Heart right ventricle (tissue), 16 donors: ENCODE results near the gene ITGB5. TPM values are rescaled to one million over a fixed set of nuclear protein-coding genes. Genes with fewer than 3 reads are reported as not detected.

ENCODE experiments used
- ATAC-seq, 8 donors: fragments of 200-7000 bp; cut with Tn5 transposase; one replicate each; pipeline ENCODE4 v1.9.1; 2020; ENCODE audit warnings: mild to moderate bottlenecking in 8 of 8, moderate library complexity in 8 of 8, moderate number of reproducible peaks in 1 of 8
- DNase-seq, 2 donors: peaks; one replicate each; pipeline ENCODE4 v3.0.0-alpha.2; 2020
- H3K27ac ChIP-seq, 10 donors: fragments of 200-600 bp; sonication (generic) in 2 of 10; one replicate each; pipeline versions ENCODE4 v1.5.0 to v1.8.0; 2020 to 2022; ENCODE audit warnings: mild to moderate bottlenecking in 3 of 10
- H3K27me3 ChIP-seq, 7 donors: fragments of 200-600 bp; one replicate each; pipeline ENCODE4 v1.8.0; 2021 to 2022; ENCODE audit warnings: mild to moderate bottlenecking in 2 of 7
- H3K36me3 ChIP-seq, 9 donors: fragments of 200-600 bp; sonication (generic) in 1 of 9; one replicate each; pipeline versions ENCODE4 v1.5.0 to v1.8.0; 2020 to 2022; ENCODE audit warnings: mild to moderate bottlenecking in 2 of 9
- H3K4me1 ChIP-seq, 9 donors: fragments of 200-600 bp; sonication (generic) in 1 of 9; one replicate each; pipeline versions ENCODE4 v1.5.0 to v1.8.0; 2020 to 2022; ENCODE audit warnings: mild to moderate bottlenecking in 4 of 9
- H3K4me3 ChIP-seq, 10 donors: fragments of 200-600 bp; sonication (generic) in 2 of 10; one replicate each; pipeline versions ENCODE4 v1.5.0 to v1.8.0; 2020 to 2022; ENCODE audit warnings: mild to moderate bottlenecking in 7 of 10, moderate library complexity in 2 of 10
- H3K9me3 ChIP-seq, 11 donors: fragments of 200-600 bp in 10 of 11; sonication (generic) in 2 of 11; one replicate each; pipeline versions ENCODE4 v1.5.0 to v1.8.0; 2013 to 2022; ENCODE audit warnings: mild to moderate bottlenecking in 2 of 11, control low read depth in 1 of 11, moderate library complexity in 1 of 11
- WGBS, 2 donors: extraction: QIAGEN DNeasy Blood & Tissue Kit; methylation state at CpG; one replicate each; pipeline ENCODE4 v1.1.7; 2013; ENCODE audit warnings: inconsistent platforms in 1 of 2; 5-methylcytosine and 5-hydroxymethylcytosine counted together
- intact Hi-C, 10 donors: fragments of 100-400 bp; cut with DNase I; formaldehyde crosslinking; loops; one replicate each; pipeline versions ENCODE4 v1.11.1 to v1.14.2; 2022
- polyA plus RNA-seq, 2 donors: library from polyadenylated mRNA; stranded (reverse); fragments of 200-250 nt; gene quantifications; one replicate each; pipeline ENCODE4 v1.2.3, GENCODE V29; 2013
- total RNA-seq, 10 donors: library from RNA; stranded (reverse); fragmentation: NEBNext Ultra II Directional in 3 of 10; extraction: Animal tissue kit (Norgen Biotek cat#: 25700) in 3 of 10; gene quantifications; one replicate each; pipeline versions ENCODE4 v1.2.1 to v1.2.4, GENCODE V29; 2021 to 2023
- TF ChIP-seq, protein P1 (sequence below), 9 donors: fragments of 200-600 bp; sonication (generic) in 2 of 9; IDR thresholded peaks; one replicate each; pipeline versions ENCODE4 v1.5.0 to v1.8.0; 2021 to 2022; ENCODE audit warnings: antibody characterized with exemption in 9 of 9, mild to moderate bottlenecking in 5 of 9, moderate library complexity in 1 of 9
- donor health status: Arrhythmogenic right ventricular cardiomyopathy.
- donor health status: ischemic (EF 13 %, LVEDD 7.1; RV severe dilation, severe dysfunction).
- donor health status: healthy with polysubstance abuse.
- donor health status: DM: no; HTN: yes; CAD: no.
- donor health status: DM: no; HTN: no; CAD: no.
- donor health status: ischemic (EF 25% LVEDD 6.9; RV normal size, moderate dysfunction).
- donor health status: ischemic (EF 25% LVEDD 5.7; RV mildly dilated, moderate dysfunction).
- donor health status: healthy.
- donor health status: DM: yes; HTN: yes; CAD: no.
- donor health status: Ischemic cardiomyopathy.
- donor health status: ischemic (EF 35%, LVEDD 5.7; RV mildly dilated, moderate dysfunction).
- donor health status: nonischemic (EF 11% LVEDD 7.7; RV severe dilation, severe dysfunction).
- donor health status: DM: yes; HTN: yes; CAD: no.
- donor health status: PGD.
- donor health status: ischemic (EF 29% LVEDD 5.4; RV normal size, mild dysfunction).
- donor health status: nonischemic (EF 23%, LVEDD 6.1; RV moderate dilation, normal function).

Gene ITGB5
- total and polyA plus RNA-seq, 12 donors, result 18.5 to 154 (median 108) TPM

GRCh38 chr3:124832782-124833709 lies 54.1 kb downstream of the ITGB5 start:
- 69 to 83% methylated on average over 1 of the region's 1 CpG for WGBS, 2 donors
- H3K4me1 ChIP-seq, result peaks cover 38 to 93% (median 87%) of the 10 kb centered on the region in 9 donors
- no peak for ATAC-seq

DNA sequence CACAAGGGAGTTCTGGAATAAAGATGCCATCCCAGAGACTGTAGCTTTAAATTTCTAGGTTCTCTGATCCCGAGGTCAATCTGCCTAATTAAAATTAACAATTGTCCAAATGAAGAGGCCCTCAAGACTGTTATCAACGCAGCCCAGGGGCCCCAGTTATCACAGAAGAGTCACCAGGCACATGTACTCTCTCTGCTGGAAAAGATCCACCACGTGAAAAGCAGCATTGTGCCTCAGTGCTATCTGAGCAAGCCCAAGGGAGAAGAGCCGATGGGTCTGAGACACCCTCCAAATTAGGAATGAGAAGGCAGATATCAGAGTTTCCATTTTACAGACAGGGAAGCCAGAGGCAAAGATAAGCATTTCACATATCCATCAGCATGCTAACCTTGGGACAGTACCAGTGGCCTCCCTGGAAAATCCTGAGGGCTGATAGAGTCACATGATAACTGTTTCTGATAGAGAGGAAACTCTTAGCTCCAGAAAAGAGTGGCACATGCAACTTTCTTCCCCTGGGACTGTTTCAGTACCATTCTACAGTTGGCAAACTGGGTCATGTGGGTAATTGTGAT lies 55.5 kb downstream of the ITGB5 start:
- WGBS, 2 donors, result 45 to 53% methylated on average over 4 of the region's 4 CpGs
- H3K9me3 ChIP-seq, result no peaks in the 10 kb centered on the region
- H3K27me3 ChIP-seq, result no peaks in the 10 kb centered on the region
- DNase-seq (no peak), ATAC-seq (no peak)
- H3K27ac ChIP-seq, result peak overlapping the region in 7 of 10 donors; percentile 48 to 83 (median 70)
- H3K4me3 ChIP-seq, result no peak overlapping the region
- H3K36me3 ChIP-seq, result peaks cover 0 to 31% (median 0%) of the 10 kb centered on the region in 9 donors
- TF ChIP-seq, protein P1, sequence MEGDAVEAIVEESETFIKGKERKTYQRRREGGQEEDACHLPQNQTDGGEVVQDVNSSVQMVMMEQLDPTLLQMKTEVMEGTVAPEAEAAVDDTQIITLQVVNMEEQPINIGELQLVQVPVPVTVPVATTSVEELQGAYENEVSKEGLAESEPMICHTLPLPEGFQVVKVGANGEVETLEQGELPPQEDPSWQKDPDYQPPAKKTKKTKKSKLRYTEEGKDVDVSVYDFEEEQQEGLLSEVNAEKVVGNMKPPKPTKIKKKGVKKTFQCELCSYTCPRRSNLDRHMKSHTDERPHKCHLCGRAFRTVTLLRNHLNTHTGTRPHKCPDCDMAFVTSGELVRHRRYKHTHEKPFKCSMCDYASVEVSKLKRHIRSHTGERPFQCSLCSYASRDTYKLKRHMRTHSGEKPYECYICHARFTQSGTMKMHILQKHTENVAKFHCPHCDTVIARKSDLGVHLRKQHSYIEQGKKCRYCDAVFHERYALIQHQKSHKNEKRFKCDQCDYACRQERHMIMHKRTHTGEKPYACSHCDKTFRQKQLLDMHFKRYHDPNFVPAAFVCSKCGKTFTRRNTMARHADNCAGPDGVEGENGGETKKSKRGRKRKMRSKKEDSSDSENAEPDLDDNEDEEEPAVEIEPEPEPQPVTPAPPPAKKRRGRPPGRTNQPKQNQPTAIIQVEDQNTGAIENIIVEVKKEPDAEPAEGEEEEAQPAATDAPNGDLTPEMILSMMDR (IDR thresholded peaks at IDR 0.05), result no peak
- H3K4me1 ChIP-seq, result peaks cover 31 to 88% (median 80%) of the 10 kb centered on the region in 9 donors
- intact Hi-C loops, result loop anchor here in 4 of 10 donors (10.0 kb wide), 3 partner anchors 47 to 57 kb away; partner anchors contain the start of gene ITGB5 (in 1 of the 4)

More at GRCh38 chr3:124832782-124833709, 54.1 kb downstream of the ITGB5 start:
- Histone ChIP-seq H3K36me3 (peaks cover 0 to 31% (median 0%) of the 10 kb centered on the region in 9 donors), H3K27ac (peak overlapping the region in 8 of 10 donors; percentile 33 to 83 (median 70)), H3K4me3 (no peak overlapping the region), H3K27me3 (no peaks in the 10 kb centered on the region), H3K9me3 (no peaks in the 10 kb centered on the region)
- intact Hi-C loops, result loop anchor here in 4 of 10 donors (10.0 kb wide), 3 partner anchors 48 to 58 kb away; partner anchors contain the start of gene ITGB5 (in 1 of the 4)
- DNase-seq, result no peak
- TF ChIP-seq, protein P1 (IDR thresholded peaks at IDR 0.05), result no peak

DNA sequence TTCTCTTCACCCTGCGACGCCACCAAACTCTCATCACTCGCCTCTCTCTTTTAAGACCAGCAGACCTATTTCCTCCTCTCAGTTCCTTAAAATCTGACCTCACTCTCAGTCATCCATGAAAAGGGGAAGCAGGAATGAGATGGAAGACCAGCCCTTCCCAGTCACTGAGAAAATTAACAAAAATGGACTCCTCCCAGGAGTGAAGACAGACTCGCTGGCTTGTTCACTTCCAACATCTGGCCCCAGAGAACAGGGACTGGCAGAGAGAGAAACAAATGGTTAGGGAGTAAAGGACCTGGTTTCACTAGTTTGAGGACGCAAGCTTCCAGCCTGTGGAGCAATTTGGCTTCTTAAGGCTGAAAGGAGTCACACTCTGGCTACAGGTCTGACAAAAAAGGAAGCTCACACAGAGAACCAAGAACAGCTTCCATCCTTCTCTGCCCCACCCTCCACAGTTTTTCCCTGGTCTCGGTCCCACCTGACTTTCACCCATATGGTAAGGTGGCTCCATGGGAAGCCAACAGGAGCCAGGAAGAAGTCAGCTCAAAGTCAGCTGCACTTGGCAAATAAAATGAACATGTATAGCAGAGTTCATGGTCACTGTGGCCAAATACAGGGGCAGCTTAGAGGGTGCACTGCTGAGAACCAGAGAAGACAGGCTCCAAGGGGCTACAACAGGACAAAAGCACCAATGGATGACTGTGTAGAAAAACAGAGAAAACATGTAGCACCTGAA lies 57.2 kb downstream of the ITGB5 start:
- no peaks in the 10 kb centered on the region for H3K27me3 ChIP-seq
- no peak overlapping the region for H3K4me3 ChIP-seq
- intact Hi-C loops, result loop anchor here in 4 of 10 donors (10.0 kb wide), 3 partner anchors 45 to 55 kb away; partner anchors contain the start of gene ITGB5 (in 1 of the 4)
- TF ChIP-seq, protein P1 (IDR thresholded peaks at IDR 0.05), result no peak
- no peak for DNase-seq
- WGBS, 2 donors, result 61 to 68% methylated on average over 6 of the region's 6 CpGs
- peak; percentile 12 to 71 (median 33) for ATAC-seq
- H3K27ac ChIP-seq, result peak overlapping the region; percentile 18 to 87 (median 60)
- H3K36me3 ChIP-seq, result peaks cover 0 to 46% (median 0%) of the 10 kb centered on the region in 9 donors
- H3K4me1 ChIP-seq, result peaks cover 17 to 73% (median 67%) of the 10 kb centered on the region in 9 donors
- H3K9me3 ChIP-seq, result no peaks in the 10 kb centered on the region
